Subcutaneous abdominal adipose tissue (tissue), 5 donors: Measurements from ENCODE around the gene FLT4.
"Not testable (repeated sequence)": the region's sequence is repeated elsewhere in the genome, so short reads cannot be mapped to it uniquely, and the experiment has no call there.

Experiments used
- H3K27ac ChIP-seq: one replicate; pipeline ENCODE4 v1.7.0; 2013; ENCODE audit warnings: low read depth, mild to moderate bottlenecking, inconsistent platforms, low read length, moderate library complexity
- H3K27me3 ChIP-seq, 5 donors: one replicate each; pipeline ENCODE4 v1.7.0; 2013; ENCODE audit warnings: low read length in 5 of 5, inconsistent platforms in 1 of 5; ENCODE audit not compliant: control insufficient read depth in 5 of 5, insufficient read depth in 4 of 5
- H3K36me3 ChIP-seq, 5 donors: one replicate each; pipeline ENCODE4 v1.7.0; 2013; ENCODE audit warnings: low read length in 5 of 5; ENCODE audit not compliant: control insufficient read depth in 5 of 5, insufficient read depth in 5 of 5
- H3K4me1 ChIP-seq, 5 donors: one replicate each; pipeline ENCODE4 v1.7.0; 2013; ENCODE audit warnings: low read length in 5 of 5, mild to moderate bottlenecking in 3 of 5, moderate library complexity in 1 of 5; ENCODE audit not compliant: control insufficient read depth in 5 of 5, insufficient read depth in 5 of 5
- H3K4me3 ChIP-seq, 5 donors: one replicate each; pipeline ENCODE4 v1.7.0; 2013; ENCODE audit warnings: low read length in 5 of 5, low read depth in 1 of 5
- H3K9ac ChIP-seq, 5 donors: one replicate each; pipeline ENCODE4 v1.7.0; 2013; ENCODE audit warnings: low read length in 5 of 5, mild to moderate bottlenecking in 4 of 5, moderate library complexity in 3 of 5
- H3K9me3 ChIP-seq, 5 donors: one replicate each; pipeline ENCODE4 v1.7.0; 2013; ENCODE audit warnings: low read length in 5 of 5; ENCODE audit not compliant: control insufficient read depth in 5 of 5
- donor health status: healthy.
- donor health status: healthy.
- donor health status: healthy.
- donor health status: healthy.
- donor health status: healthy.

Gene FLT4

DNA sequence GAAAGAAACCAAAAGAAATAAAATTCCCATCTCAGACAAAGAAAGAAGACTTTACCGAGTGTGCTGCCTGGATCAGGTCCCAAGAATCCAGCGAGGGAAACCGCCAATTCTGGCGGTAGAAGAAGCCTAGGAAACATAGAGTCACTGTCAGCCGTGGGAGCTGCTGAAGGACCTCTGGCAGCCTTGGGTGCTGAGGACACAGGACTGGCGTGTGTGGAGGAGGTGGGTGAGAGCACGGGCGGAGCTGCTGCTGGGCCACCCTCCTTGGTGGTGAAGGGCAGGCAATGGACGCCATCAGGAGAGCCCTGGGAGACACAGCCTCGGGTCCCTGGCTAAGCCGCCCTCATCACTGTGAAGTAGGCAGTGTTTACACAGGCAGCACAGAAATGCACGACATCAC, 37.4 kb upstream of the FLT4 start:
- not testable (repeated sequence) for H3K27ac ChIP-seq, H3K4me3 ChIP-seq, H3K4me1 ChIP-seq, H3K9me3 ChIP-seq, H3K36me3 ChIP-seq, H3K9ac ChIP-seq
- peaks cover 0 to 27% (median 19%) of the 10 kb centered on the region in 5 donors for H3K27me3 ChIP-seq

DNA sequence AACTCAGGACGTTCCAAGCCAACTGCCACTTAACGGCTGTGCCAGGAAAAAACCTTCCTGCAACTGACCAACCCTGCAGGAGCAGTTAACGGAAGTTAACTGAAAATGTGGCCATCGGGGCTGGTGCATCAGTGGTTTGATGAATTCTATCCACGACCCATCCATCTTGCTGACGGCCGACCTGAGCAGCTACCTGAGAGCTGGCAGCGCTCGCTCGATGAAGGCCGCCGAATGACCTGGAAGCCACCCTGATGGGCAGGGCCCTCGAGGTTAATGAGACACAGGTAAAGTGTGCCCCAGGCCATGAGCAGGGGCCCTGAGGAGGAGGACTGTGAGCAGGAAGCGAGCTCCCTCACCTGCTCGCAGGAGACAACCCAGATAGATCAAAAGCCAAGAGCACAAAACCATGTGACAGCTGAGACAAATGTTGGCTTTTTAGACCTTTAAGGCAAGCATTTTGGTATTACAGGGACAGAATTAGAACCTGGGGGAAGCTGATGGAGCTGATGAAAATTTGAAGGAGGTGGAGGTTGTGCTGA, 35.3 kb upstream of the FLT4 start:
- Histone ChIP-seq H3K9me3 (peaks cover 0 to 2% (median 0%) of the 10 kb centered on the region in 5 donors), H3K4me3 (no peak overlapping the region), H3K9ac (no peak overlapping the region), H3K27ac (no peak overlapping the region), H3K36me3 (no peaks in the 10 kb centered on the region), H3K27me3 (peaks cover 0 to 31% (median 16%) of the 10 kb centered on the region in 5 donors), H3K4me1 (no peaks in the 10 kb centered on the region)

DNA sequence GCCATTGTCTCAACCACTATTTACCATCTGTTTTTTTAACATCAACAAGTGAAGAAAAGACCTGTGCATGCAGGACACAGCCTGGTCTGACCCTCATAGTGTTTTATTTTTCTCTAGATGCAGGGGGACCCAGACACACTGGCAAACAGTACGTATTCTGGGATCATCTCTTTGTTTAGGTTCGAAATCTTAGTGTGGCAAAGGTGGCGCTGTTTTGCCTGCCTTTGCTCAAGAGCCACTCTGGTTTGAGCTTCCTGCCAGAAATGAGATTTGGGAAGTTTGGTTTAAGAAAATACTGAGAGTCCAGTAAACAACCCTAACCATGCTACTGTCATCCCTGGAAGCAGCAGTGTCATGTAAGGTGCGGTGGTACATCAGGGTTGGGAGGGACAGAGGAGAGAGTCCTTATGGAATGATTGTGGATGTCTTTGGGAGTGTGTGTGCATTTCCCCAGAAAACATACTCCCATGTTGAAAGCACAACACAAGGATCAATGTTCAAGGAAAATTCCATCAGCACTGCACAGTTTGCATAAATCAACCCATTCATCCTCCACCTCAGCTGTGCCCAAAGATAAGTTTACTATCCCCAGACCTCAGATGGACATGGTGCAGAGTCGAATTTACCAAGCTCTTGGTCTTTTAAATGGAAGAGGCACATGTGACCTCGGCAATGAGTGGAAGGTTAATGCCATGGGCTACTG, 34.0 kb upstream of the FLT4 start:
- H3K4me3 ChIP-seq, result no peak overlapping the region
- H3K36me3 ChIP-seq, result no peaks in the 10 kb centered on the region
- H3K9me3 ChIP-seq, result peaks cover 0 to 2% (median 0%) of the 10 kb centered on the region in 5 donors
- no peak overlapping the region for H3K27ac ChIP-seq
- no peaks in the 10 kb centered on the region for H3K4me1 ChIP-seq
- no peak overlapping the region for H3K9ac ChIP-seq
- H3K27me3 ChIP-seq, result peaks cover 0 to 28% (median 16%) of the 10 kb centered on the region in 5 donors

DNA sequence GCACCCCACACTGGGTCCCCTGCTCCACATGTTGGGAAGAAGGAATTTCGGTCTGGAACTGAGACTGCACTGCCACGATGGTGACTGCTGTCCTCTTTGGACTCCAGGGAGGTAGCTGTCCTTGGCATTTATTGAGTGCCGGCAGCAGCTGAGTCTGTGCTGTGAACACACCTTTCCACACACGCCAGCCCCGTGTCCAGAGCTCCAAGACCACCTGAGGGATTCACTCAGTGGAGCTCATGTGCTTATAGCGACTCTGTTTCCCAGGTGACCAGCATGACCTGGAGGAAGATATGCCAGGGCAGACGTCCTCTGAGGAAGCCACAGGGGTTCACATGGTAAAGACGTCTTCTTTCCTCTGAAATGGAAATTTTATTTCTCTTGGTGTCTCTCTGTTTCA, 33.2 kb upstream of the FLT4 start:
- no peaks in the 10 kb centered on the region for H3K36me3 ChIP-seq
- no peak overlapping the region for H3K4me3 ChIP-seq
- H3K9ac ChIP-seq, result no peak overlapping the region
- no peak overlapping the region for H3K27ac ChIP-seq
- H3K9me3 ChIP-seq, result peaks cover 0 to 2% (median 0%) of the 10 kb centered on the region in 5 donors
- H3K4me1 ChIP-seq, result no peaks in the 10 kb centered on the region
- H3K27me3 ChIP-seq, result peaks cover 0 to 28% (median 16%) of the 10 kb centered on the region in 5 donors

DNA sequence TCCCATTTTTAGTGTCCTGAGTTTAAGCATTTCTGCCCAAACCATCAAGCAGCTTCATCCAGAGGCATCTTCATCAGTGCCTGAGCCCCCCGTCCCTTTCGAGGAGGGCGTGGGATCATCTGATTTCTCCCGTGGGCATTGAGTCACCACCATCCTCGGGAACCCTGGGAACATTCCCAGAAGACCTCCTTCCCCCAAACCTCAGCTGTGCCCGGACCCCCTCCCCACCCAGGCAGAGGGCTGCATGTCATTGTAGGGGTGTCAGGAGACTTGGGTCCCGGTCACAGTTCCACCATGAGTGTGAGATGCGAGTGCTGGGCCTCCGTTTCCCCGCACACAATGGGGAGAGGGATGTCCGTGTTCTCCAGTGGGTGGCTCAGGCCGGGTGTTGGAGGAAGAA, 32.6 kb upstream of the FLT4 start:
- H3K4me3 ChIP-seq, H3K36me3 ChIP-seq, H3K27ac ChIP-seq, H3K4me1 ChIP-seq, H3K9me3 ChIP-seq, H3K9ac ChIP-seq: not testable (repeated sequence)
- peaks cover 0 to 28% (median 16%) of the 10 kb centered on the region in 5 donors for H3K27me3 ChIP-seq

DNA sequence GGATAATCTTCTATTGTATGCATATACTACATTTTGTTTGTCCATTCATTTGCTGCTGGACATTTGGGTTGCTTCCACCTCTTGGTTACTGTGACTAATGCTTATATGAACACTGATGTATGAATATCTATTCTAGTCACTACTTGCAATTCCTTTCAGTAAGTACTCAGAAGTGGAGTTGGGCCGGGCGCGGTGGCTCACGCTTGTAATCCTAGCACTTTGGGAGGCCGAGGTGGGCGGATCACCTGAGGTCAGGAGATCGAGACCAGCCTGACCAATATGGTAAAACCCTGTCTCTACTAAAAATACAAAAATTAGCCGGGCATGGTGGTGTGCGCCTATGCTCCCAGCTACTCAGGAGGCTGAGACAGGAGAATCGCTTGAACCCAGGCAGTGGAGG, 28.9 kb upstream of the FLT4 start:
- H3K4me3 ChIP-seq, H3K4me1 ChIP-seq, H3K9me3 ChIP-seq, H3K27ac ChIP-seq, H3K9ac ChIP-seq, H3K36me3 ChIP-seq: not testable (repeated sequence)
- H3K27me3 ChIP-seq, result peaks cover 3 to 26% (median 20%) of the 10 kb centered on the region in 5 donors

DNA sequence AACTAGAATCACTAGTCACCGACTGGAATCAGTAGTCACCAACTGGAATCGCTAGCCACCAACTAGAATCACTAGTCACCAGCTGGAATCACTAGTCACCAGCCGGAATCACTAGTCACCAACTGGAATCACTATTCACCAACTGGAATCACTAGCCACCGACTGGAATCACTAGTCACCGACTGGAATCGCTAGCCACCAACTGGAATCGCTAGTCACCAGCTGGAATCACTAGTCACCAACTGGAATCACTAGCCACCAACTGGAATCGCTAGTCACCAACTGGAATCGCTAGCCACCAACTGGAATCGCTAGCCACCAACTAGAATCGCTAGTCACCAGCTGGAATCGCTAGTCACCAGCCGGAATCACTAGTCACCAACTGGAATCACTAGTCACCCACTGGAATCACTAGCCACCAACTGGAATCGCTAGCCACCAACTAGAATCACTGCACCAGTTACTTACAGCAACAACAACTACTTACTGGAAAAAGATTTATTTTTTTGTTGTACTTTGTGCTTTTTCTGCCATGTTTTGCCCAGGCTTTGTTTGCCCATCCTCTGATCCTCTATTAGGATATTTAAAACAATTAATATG, 25.7 kb upstream of the FLT4 start:
- H3K36me3 ChIP-seq, result no peaks in the 10 kb centered on the region
- peaks cover 5 to 21% (median 14%) of the 10 kb centered on the region in 5 donors for H3K27me3 ChIP-seq
- peaks cover 0 to 9% (median 3%) of the 10 kb centered on the region in 5 donors for H3K4me1 ChIP-seq
- H3K27ac ChIP-seq, result no peak overlapping the region
- no peak overlapping the region for H3K4me3 ChIP-seq
- no peak overlapping the region for H3K9ac ChIP-seq
- H3K9me3 ChIP-seq, result peaks cover 0 to 1% (median 0%) of the 10 kb centered on the region in 5 donors

DNA sequence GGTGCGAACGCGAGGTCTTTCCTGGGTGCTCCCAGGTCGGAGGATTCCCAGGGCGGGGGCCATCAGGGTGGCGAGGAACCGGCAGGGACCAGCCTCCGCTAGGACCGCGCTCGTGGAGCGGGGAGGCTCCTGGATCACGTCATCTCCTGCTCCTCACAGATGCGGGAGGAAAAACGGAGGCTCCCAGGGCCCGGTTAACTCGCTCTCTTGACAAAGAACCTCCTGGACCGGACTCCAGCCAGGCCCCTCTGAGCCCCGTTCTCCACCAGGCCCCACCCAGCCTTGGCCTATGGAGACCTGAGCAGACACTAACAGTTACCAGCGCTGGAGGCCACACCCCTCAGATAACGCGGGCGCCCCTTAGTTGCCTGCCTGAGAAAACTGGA, 24.7 kb upstream of the FLT4 start:
- H3K4me3 ChIP-seq, H3K4me1 ChIP-seq, H3K36me3 ChIP-seq, H3K9me3 ChIP-seq, H3K9ac ChIP-seq, H3K27ac ChIP-seq: not testable (repeated sequence)
- H3K27me3 ChIP-seq, result peaks cover 5 to 21% (median 14%) of the 10 kb centered on the region in 5 donors

DNA sequence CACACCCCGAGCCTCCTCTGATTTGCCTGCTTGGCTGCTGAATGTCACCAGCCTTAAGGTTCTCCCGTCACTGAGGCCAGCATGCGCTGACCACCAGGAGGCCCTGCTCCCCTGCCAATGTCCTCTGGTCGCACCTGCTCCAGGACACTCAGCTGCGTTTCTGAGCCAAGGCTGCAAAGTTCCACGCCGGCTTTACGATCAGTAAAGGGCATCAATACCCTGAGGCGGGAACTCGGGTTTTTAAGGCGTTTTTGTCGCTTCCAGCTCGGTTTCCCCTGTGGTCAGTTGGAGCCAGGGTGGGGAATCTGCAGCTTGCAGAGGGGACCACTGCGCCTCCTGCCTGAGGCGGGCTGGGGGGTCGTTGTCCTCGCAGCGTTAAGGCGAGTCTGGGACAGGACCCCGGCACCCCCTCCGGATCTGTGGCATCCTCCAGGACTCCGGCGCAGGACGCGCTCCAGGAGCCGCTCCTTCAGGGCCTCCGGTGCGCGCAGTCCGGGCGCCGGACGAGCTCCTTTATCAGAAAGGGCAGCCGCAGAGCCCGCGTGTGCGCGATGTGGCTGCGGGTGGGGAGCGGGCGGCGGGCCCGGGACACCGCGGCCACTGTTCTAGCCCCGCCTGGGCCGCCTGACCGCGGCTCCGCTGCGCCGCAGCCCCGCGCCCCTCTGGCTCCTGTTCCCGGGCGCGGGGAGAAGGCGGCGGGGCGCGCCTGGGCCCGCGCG, 24.1 kb upstream of the FLT4 start:
- peaks cover 5 to 21% (median 14%) of the 10 kb centered on the region in 5 donors for H3K27me3 ChIP-seq
- H3K9me3 ChIP-seq, result no peaks in the 10 kb centered on the region
- H3K27ac ChIP-seq, result no peak overlapping the region
- no peaks in the 10 kb centered on the region for H3K36me3 ChIP-seq
- peaks cover 0 to 9% (median 3%) of the 10 kb centered on the region in 5 donors for H3K4me1 ChIP-seq
- no peak overlapping the region for H3K9ac ChIP-seq
- H3K4me3 ChIP-seq, result no peak overlapping the region

DNA sequence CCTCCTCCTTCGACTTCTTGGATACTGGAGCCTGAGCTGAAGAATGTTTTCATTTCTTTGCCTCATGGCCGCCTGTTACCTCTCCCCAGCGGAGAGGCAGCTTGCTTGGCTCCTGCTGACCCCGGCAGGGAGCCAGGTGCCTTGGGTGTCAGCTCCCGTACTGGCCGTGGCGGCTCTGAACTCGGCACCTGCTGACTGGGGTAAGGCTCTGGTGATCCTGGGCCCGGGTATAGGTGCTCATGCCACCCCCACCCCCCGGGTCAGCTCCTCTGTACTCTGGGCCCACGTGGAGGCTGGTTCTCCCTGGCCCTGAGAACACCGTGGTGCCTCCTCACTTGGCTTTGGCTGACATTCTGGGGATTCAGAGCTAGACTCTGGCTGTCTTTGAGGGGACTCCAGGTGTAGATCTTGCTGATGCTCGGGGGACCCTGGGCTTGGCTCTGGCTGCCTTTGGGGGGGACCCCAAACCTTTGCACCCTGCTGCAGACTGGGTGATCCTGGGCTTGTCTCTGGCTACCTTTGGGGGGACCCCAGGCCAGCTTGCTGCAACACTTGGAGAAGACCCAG, 22.6 kb upstream of the FLT4 start:
- not testable (repeated sequence) for H3K36me3 ChIP-seq, H3K27ac ChIP-seq, H3K9me3 ChIP-seq, H3K4me3 ChIP-seq, H3K4me1 ChIP-seq, H3K9ac ChIP-seq
- H3K27me3 ChIP-seq, result peaks cover 5 to 21% (median 14%) of the 10 kb centered on the region in 5 donors
